Esophagus squamous epithelium (tissue), 5 donors: ENCODE data around the gene PEX7. TPM values are rescaled to one million over a fixed set of nuclear protein-coding genes. Genes with fewer than 3 reads are reported as not detected.
"Not testable (repeated sequence)": the region's sequence is repeated elsewhere in the genome, so short reads cannot be mapped to it uniquely, and the experiment has no call there.

Experiments
- DNase-seq: peaks from one replicate; lab custom pipeline; 2025; lab: John Stamatoyannopoulos, UW
- H3K27ac ChIP-seq, 4 donors: fragments of 200-600 bp; sonication (generic); one replicate each; pipeline ENCODE4 v1.5.1; 2016 to 2019; ENCODE audit warnings: mild to moderate bottlenecking in 1 of 4
- H3K27me3 ChIP-seq, 4 donors: fragments of 200-600 bp; sonication (generic); 1 replicate in 3 of 4; 2 replicates in 1 of 4; pipeline versions ENCODE4 v1.5.1 to v1.6.0; 2017 to 2021; ENCODE audit warnings: antibody characterized with exemption in 1 of 4
- H3K36me3 ChIP-seq, 3 donors: fragments of 200-600 bp; sonication (generic); one replicate each; pipeline ENCODE4 v1.5.1; 2016 to 2019
- H3K4me1 ChIP-seq, 3 donors: fragments of 200-600 bp; sonication (generic); one replicate each; pipeline ENCODE4 v1.5.1; 2017 to 2019
- H3K4me3 ChIP-seq, 4 donors: fragments of 200-600 bp; sonication (generic); 1 replicate in 3 of 4; 2 replicates in 1 of 4; pipeline ENCODE4 v1.5.1; 2016 to 2019; ENCODE audit warnings: mild to moderate bottlenecking in 2 of 4, moderate library complexity in 1 of 4
- H3K9me3 ChIP-seq, 3 donors: fragments of 200-600 bp; sonication (generic); one replicate each; pipeline ENCODE4 v1.5.1; 2016 to 2019
- POLR2A ChIP-seq, 4 donors: fragments of 450-650 bp; IDR thresholded peaks; one replicate each; pipeline ENCODE4 v1.6.1; 2017; ENCODE audit warnings: antibody characterized with exemption in 4 of 4, mild to moderate bottlenecking in 4 of 4, moderate library complexity in 3 of 4
- WGBS, 2 donors: methylation state at CpG; one replicate each; pipeline ENCODE4 v1.1.5; 2018; 5-methylcytosine and 5-hydroxymethylcytosine counted together
- intact Hi-C: fragments of 100-400 bp; cut with DNase I; formaldehyde crosslinking; loops from one replicate; pipeline ENCODE4 v1.15.0; 2022
- total RNA-seq, 4 donors: library from RNA; depleted of rRNA; stranded (reverse); fragments of >200 nt; gene quantifications; one replicate each; pipeline ENCODE4 v1.1.0, GENCODE V29; 2016
- TF ChIP-seq, protein P1 (sequence below), 6 experiments: fragments of 450-650 bp in 4 of 6; fragments of 200-600 bp in 2 of 6; sonication (generic) in 2 of 6; IDR thresholded peaks; one replicate each; pipeline ENCODE4 v1.5.1; 2016 to 2019; ENCODE audit warnings: antibody characterized with exemption in 6 of 6, mild to moderate bottlenecking in 4 of 6, moderate library complexity in 4 of 6
- donor health status: DM: yes; HTN: yes; CAD: no.

Gene PEX7
- total RNA-seq, 4 donors from 2014 or later, result 5.4 to 14.2 (median 11.8) TPM

DNA sequence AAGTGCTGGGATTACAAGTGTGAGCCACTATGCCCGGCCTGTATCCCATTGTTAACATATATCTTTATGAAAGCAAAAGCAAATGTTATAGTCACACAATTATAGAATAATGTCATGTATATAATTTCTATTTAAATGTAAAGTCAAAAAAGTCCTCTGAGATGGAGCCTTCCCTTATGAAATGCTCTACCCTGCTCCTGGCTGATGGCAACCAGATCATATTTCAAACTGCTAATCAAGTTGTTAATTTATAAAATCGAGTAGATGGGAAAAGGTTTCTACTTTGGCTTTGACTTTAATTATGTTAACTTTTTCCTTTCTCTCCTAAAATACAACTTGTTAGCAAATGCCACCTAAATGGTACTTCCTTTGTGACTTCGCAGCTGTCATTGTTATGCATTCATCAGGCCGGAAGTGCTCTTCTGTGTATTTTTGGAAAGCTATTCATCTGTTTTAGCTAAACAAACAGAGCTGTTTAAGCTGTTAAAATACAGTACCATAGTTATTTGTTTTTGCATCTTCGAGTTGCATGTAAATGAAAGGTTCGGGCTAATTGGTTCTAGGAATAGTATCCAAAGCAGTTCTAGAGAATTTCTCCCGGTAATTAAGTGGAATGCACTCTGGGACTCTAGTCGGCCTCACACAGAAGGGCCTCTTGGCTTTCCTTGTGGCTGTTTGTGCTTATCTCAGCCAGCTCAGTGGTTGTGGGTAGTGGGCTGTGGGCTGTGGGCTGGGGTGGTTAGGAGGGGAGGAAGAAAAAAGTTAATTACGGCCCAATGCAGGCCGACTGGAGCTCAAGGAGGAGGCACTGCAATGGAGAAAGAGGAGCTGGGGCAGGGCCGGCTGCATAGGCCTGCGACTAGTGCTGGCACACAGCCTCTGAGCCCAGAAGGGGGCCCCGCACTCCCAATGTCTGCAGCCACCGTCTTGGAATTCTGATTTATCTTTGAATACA is 134.5 kb downstream of the PEX7 start:
- Histone ChIP-seq H3K36me3 (no peaks in the 10 kb centered on the region), H3K27me3 (peaks cover 0 to 17% (median 0%) of the 10 kb centered on the region in 4 donors), H3K4me3 (no peak overlapping the region), H3K27ac (no peak overlapping the region), H3K4me1 (no peaks in the 10 kb centered on the region), H3K9me3 (no peaks in the 10 kb centered on the region)
- no peak for TF ChIP-seq POLR2A (IDR thresholded peaks at IDR 0.05)
- TF ChIP-seq, protein P1, sequence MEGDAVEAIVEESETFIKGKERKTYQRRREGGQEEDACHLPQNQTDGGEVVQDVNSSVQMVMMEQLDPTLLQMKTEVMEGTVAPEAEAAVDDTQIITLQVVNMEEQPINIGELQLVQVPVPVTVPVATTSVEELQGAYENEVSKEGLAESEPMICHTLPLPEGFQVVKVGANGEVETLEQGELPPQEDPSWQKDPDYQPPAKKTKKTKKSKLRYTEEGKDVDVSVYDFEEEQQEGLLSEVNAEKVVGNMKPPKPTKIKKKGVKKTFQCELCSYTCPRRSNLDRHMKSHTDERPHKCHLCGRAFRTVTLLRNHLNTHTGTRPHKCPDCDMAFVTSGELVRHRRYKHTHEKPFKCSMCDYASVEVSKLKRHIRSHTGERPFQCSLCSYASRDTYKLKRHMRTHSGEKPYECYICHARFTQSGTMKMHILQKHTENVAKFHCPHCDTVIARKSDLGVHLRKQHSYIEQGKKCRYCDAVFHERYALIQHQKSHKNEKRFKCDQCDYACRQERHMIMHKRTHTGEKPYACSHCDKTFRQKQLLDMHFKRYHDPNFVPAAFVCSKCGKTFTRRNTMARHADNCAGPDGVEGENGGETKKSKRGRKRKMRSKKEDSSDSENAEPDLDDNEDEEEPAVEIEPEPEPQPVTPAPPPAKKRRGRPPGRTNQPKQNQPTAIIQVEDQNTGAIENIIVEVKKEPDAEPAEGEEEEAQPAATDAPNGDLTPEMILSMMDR (IDR thresholded peaks at IDR 0.05), result no peak
- intact Hi-C loops, result no loop called here
- WGBS, 2 donors, result 50 to 61% methylated on average over 8 to 13 of the region's 14 CpGs
- DNase-seq, result no peak

DNA sequence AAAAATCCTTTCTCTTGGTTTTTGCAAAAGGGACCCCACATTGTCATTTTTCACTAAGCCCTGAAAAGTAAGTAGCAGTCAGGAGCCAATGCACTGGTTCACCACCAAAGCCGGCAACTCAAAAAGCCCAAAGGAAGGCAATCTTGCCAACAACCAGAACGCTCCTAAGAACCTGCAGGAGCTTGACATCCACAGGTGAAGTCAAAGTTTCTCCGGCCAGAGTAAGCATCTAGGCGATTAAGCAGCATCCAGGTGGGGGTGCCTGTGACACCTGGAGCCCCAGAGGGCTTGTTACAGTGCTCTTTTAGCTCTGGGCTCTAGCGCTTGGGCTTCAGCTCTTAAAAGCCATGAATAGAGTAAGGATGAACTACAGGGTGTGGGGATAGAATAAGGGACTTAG is 135.8 kb downstream of the PEX7 start:
- Histone ChIP-seq H3K9me3 (no peaks in the 10 kb centered on the region), H3K4me3 (no peak overlapping the region), H3K4me1 (no peaks in the 10 kb centered on the region), H3K27me3 (peaks cover 0 to 17% (median 0%) of the 10 kb centered on the region in 4 donors), H3K27ac (no peak overlapping the region), H3K36me3 (no peaks in the 10 kb centered on the region)
- 71 to 82% methylated on average over 4 of the region's 5 CpGs for WGBS, 2 donors
- intact Hi-C loops, result no loop called here
- TF ChIP-seq, protein P1 (IDR thresholded peaks at IDR 0.05), result no peak
- TF ChIP-seq POLR2A (IDR thresholded peaks at IDR 0.05), result no peak
- no peak for DNase-seq

DNA sequence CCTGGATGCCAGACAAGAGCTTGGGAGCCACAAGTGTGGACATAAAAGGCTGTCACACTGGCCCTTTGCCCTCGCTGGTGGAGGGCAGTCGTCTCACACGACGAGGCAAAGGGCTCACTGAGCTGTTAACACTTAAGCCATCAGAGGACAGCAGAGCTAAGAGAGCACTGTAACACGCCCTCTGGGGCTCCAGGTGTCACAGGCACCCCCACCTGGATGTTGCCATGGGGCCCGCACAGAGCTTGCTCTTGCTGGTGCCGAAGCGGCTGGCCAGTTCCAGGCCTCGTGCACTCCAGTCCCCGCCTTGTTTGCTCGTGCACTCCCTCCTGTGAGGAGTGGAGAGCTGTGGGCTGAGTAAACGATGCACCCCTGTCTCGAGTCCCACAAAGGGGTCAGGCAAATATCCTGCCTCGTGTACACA is 137.1 kb downstream of the PEX7 start:
- H3K27me3 ChIP-seq, result peaks cover 0 to 17% (median 0%) of the 10 kb centered on the region in 4 donors
- H3K4me3 ChIP-seq, result no peak overlapping the region
- H3K4me1 ChIP-seq, result no peaks in the 10 kb centered on the region
- no peak overlapping the region for H3K27ac ChIP-seq
- DNase-seq, result no peak
- H3K9me3 ChIP-seq, result no peaks in the 10 kb centered on the region
- intact Hi-C loops, result no loop called here
- no peaks in the 10 kb centered on the region for H3K36me3 ChIP-seq
- 65% methylated on average over 9 to 11 of the region's 14 CpGs for WGBS, 2 donors
- TF ChIP-seq, protein P1 (IDR thresholded peaks at IDR 0.05), result no peak

DNA sequence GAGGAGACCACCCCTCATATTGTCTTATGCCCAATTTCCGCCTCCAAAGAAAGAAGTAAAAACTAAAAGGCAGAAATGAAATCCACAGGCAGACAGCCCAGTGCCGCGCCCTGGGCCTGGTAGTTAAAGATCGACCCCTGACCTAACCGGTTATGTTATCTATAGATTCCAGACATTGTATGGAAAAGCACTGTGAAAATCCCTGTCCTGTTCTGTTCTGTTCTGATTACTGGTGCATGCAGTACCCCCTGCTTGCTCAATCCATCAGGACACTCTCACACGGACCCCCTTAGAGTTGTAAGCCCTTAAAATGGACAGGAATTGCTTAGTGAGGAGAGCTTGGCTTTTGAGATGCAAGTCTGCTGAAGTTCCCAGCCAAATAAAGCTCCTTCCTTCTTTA is 137.5 kb downstream of the PEX7 start:
- DNase-seq, H3K27ac ChIP-seq, H3K9me3 ChIP-seq, H3K4me1 ChIP-seq, intact Hi-C loops, H3K36me3 ChIP-seq, H3K4me3 ChIP-seq: not testable (repeated sequence)
- H3K27me3 ChIP-seq, result peaks cover 0 to 17% (median 0%) of the 10 kb centered on the region in 4 donors
- 73 to 85% methylated on average over 4 to 5 of the region's 6 CpGs for WGBS, 2 donors

DNA sequence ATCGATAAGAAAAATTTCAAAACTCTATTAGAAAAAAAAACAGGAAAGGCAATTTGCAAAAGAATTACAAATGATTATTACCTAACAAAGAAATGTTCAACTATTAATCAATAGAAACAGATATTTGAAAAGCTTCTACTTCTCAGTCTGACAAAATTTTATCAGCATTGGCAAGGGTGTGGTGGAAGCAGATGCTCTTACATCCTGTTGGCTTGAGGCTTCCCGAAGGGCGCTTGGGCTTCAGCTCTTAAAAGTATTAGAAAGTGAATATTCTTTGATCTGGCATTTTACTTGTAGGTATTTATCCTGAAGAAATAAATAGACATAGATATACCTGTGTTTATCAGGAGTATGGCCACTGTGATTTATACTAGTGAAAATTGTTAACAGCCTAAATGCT is 138.4 kb downstream of the PEX7 start:
- Histone ChIP-seq H3K27ac (no peak overlapping the region), H3K36me3 (no peaks in the 10 kb centered on the region), H3K4me3 (no peak overlapping the region), H3K27me3 (peaks cover 0 to 17% (median 0%) of the 10 kb centered on the region in 4 donors), H3K9me3 (no peaks in the 10 kb centered on the region), H3K4me1 (no peaks in the 10 kb centered on the region)
- 65 to 83% methylated on average over 3 of the region's 3 CpGs for WGBS, 2 donors
- TF ChIP-seq POLR2A (IDR thresholded peaks at IDR 0.05), result no peak
- TF ChIP-seq, protein P1 (IDR thresholded peaks at IDR 0.05), result no peak
- intact Hi-C loops, result no loop called here
- no peak for DNase-seq
